Colon (tissue), 2 donors: ENCODE data around the gene LRPAP1.
"Not testable (repeated sequence)": the region's sequence is repeated elsewhere in the genome, so short reads cannot be mapped to it uniquely, and the experiment has no call there.

Experiments
- FAIRE-seq: peaks from 2 replicates; lab custom pipeline; 2012; peaks lifted over from hg19 to GRCh38; lab: Jason Lieb, UNC
- donor health status: control.
- donor health status: control.

Gene LRPAP1

GRCh38 chr4:3518511-3518880, 13.7 kb downstream of the LRPAP1 start:
- no peak for FAIRE-seq

- FAIRE-seq: no peak
These were observed 14.3 kb downstream of the LRPAP1 start for GRCh38 chr4:3517731-3518510.

GRCh38 chr4:3516836-3517730, 15.1 kb downstream of the LRPAP1 start:
- FAIRE-seq: no peak

- no peak for FAIRE-seq
These were observed 16.0 kb downstream of the LRPAP1 start for GRCh38 chr4:3516061-3516835.

DNA sequence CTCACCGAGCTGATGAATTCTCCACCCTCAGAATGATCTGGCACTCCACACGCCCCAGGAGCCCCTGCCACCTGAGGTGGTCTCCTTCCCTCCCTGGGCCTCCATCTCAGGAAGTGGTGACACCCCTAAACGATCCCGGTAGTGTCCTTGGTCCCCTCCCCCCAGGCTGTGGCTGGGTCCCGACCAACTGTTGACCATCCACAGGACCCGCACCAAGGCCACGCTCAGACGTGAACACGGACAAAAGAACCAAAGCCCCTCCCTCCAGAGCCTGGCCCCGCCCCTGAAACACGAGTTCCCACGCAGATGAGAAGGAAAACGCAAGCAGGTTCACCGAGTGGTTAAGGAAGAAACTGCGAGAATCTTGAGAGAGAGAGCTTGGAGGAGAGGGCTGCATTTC, 16.6 kb downstream of the LRPAP1 start:
- no peak for FAIRE-seq

- FAIRE-seq: no peak
These were observed 17.3 kb downstream of the LRPAP1 start for GRCh38 chr4:3514806-3515501.

GRCh38 chr4:3514221-3514780, 17.9 kb downstream of the LRPAP1 start:
- FAIRE-seq: no peak

DNA sequence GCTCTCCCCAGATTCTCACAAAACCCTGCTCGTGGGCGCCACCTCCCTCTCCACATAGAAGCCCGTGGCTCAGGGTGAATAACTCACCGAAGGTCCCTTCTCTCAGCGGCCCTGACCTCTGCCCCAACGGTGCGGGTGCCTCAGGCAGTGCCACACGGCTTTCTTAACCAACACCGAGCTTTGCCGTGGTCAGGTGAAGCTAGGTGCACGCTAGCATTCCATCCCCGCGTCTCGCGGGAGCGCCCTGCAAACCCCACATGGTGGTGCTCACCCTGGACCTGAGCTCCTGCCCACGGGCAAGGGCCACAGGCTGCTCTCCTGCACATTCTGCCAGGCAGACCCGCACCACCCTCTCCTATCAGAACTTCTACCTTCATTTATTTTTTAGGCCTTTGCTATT, 18.4 kb downstream of the LRPAP1 start:
- no peak for FAIRE-seq

- no peak for FAIRE-seq
These were observed 19.5 kb downstream of the LRPAP1 start for GRCh38 chr4:3512719-3513118.

DNA sequence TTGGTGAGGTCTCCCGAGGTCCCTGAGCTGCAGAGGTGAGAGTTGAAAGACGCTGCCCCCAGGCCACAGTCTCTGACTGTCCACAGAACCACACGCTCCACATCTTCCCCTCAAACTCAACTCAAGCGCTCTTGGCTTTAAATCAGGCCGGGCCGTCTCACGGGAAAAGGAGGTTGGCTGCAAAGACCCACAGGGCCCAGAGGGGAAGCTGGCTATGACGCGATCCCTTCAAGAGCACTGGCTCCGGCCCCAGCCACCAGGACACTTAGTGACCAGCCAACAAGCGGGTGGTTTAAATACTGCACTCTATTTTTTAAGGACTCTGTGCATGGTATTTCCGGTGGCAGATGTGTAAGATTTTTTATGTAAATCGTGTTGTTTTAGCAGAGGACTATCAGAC, 19.9 kb downstream of the LRPAP1 start:
- FAIRE-seq: no peak

DNA sequence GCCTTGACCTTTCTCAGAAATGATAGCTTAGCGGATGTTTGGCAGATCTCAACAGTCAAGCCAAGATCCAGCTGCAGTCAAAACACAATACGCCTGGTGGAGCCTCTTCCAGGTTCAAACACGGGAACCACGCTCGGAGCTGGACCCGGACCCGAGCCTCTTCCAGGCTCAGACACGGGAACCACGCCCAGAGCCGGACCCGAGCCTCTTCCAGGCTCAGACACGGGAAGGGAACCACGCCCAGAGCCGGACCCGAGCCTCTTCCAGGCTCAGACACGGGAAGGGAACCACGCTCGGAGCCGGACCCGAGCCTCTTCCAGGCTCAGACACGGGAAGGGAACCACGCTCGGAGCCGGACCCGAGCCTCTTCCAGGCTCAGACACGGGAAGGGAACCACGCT, 20.6 kb downstream of the LRPAP1 start:
- FAIRE-seq: not testable (repeated sequence)

DNA sequence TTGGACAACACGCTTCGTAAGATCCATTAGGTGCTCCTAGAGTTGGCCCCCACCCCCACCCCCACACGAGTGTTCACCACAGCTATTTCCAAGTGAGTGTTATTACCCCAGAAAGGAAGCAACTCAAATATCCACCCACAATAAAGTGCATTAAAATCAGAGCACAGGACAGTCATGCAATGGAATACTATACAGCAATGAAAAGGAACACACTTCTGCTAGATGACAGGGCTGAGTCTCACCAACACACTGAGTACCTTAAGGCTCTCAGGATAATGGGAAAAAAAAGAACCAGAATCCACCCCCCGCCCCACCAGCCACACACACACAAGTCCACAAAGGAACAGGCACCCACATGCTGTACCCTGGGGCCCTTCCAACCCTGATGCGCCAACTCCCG, 21.0 kb downstream of the LRPAP1 start:
- no peak for FAIRE-seq

DNA sequence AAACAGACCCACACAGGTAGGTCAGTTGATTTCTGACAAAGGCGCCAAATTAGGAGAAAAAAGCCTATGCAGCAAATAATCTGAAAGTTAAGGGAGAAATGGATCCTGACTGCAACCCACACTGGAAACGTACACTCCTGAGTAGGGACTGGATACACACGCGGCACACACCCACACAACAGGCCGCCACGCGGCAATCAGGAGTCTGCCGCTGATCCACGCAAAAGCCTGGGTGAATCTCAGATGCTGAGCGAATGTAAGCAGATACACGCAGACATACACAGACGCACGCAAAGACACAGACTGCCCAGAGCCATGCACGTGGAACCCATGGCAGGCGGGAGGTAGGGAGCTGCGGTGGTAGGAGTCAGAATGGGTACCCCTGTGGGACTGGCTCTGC, 21.7 kb downstream of the LRPAP1 start:
- no peak for FAIRE-seq

GRCh38 chr4:3508542-3508941, 23.7 kb downstream of the LRPAP1 start:
- FAIRE-seq: no peak

DNA sequence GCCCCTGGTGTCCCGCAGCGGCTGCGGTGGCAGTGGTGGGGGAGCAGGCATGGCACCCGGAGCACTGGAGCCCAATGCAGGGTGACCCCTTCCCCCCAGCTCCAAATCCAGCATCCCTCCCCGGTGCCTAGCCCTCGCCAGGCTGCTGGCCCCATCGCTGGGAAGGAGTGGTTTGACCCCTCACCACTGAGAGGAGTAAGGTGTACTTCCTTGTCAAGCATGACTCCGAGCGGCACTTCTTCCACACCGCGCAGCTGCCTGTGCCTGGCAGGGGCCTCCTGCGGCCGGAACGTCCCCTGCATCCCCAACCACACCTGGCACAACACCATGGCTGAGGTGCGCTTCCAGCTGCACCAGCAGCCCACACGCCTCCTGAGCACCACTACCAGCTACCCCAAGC, 27.0 kb downstream of the LRPAP1 start:
- FAIRE-seq: no peak

DNA sequence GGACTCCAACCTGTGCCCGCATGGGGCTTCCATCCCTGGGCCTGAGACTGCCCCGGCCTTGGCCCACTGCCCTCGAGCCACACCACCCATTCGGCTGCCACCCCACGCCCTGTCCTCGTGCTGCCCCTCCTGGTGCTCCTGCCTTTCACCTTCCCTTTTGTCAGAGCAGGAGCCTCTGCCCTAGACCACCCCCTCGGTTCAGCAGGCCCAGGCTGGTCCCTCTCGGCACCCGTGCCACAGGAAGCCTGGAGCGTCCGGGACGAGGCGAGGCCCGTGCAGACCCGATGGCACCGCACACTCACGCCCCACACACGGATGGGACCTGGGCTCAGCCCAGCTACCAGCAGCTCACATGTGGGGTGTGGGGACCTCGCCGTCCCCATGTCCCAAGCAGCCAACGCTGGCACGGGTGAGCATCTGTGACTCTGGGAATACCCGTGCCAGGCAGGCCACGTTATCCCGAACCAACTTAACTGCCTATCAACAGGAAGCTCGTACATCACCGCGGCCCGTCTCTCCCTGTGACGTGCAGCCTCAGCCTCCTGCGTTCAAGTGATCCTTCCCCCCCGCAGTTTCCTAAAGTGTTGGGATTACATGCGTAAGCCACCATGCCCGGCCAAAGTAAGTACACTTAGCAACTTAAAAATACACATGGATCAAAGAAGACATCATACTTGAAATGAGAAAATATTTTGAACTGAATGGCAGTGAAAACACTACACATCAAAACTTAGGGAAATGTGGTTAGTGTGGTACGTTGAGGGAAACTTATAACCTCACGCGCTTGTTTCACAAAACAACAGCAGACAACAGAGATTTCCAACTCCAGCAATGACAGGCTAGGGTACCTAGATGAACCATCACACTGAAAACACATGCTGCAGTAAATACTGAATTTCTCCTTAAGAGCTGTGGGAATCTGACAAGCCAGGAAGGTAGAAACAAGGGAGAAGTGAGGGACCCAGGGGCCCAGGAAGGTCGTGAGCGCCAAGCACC, 29.0 kb downstream of the LRPAP1 start:
- FAIRE-seq: no peak

DNA sequence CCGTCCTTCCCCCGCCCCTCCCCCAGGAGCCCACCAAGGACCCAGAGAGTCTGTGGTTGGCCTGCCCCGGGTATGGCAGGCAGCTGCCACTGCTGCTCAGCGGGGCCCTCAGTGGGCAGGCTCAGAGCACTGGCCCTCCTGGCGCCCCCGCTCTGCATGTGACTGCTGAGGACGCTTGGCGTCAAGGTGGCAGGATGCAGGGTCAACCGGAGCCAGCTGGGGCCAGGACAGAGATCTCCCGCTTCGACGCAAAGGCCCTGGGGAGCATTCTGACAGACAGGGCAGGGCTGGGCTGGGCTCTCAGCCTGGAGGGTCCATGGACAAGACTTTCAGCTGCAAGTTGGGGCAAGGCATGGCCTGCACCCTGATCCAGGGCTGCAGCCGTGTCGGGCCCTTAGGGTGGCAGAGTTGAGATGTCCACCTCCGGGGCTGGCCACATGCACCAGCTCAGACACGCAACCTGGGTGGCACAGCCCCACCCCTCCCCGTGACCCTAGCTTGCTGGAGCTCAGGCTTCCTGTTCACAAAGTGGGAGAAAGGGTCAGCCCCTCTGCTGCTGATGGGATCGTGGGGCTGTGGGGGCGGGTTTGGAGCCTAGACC, 30.3 kb downstream of the LRPAP1 start:
- FAIRE-seq: no peak

- no peak for FAIRE-seq
These were observed 30.9 kb downstream of the LRPAP1 start for GRCh38 chr4:3501126-3501824.

DNA sequence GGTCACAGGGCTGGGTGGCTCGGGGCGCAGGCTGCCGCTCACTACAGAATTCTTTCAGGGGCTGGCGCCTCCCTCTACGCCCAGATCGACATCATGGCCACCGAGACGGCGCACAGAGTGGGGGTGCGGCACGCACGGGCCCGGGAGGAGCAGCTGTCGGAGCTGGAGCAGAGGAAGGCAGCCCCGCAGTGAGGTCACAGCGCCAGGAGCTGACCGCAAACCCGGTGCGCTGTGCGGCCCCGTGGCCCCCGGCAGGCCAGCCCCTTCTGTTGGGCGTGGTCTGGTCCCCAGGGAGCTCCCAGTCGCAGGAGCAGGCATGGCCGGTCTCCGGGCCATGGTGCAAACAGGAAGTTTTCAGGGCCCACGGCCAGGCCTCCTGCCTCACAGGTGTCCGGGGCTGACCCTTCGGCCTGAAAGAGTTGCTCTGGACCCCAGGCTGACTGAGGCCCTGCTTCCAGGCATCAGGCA, 31.6 kb downstream of the LRPAP1 start:
- FAIRE-seq: no peak
